IPS-18c (cell line): Measurements from ENCODE around the gene GP9.
"Not testable (repeated sequence)": the region's sequence is repeated elsewhere in the genome, so short reads cannot be mapped to it uniquely, and the experiment has no call there.

Experiments used
- H3K4me3 ChIP-seq: 2 replicates; pipeline ENCODE4 v1.7.0; 2013; ENCODE audit warnings: low read depth, mild to moderate bottlenecking, low read length, moderate library complexity; ENCODE audit not compliant: insufficient read depth
- H3K9me3 ChIP-seq: one replicate; pipeline ENCODE4 v1.6.1; 2013; ENCODE audit warnings: mild to moderate bottlenecking, low read length, moderate library complexity; ENCODE audit not compliant: control insufficient read depth, insufficient read depth

Gene GP9

GRCh38 chr3:129061023-129061887 is 676 bp downstream of the GP9 start:
- H3K9me3 ChIP-seq = no peaks in the 10 kb centered on the region
- H3K4me3 ChIP-seq = no peak overlapping the region

- Histone ChIP-seq H3K4me3 (no peak overlapping the region), H3K9me3 (no peaks in the 10 kb centered on the region)
Measured at GRCh38 chr3:129061888-129062834, 1.6 kb downstream of the GP9 start.

GRCh38 chr3:129063091-129063640 is 2.6 kb downstream of the GP9 start:
- no peak overlapping the region for H3K4me3 ChIP-seq
- H3K9me3 ChIP-seq = no peaks in the 10 kb centered on the region

GRCh38 chr3:129063841-129064482 is 3.4 kb downstream of the GP9 start:
- H3K9me3 ChIP-seq = no peaks in the 10 kb centered on the region
- H3K4me3 ChIP-seq = no peak overlapping the region

GRCh38 chr3:129065016-129065719 is 4.6 kb downstream of the GP9 start:
- no peaks in the 10 kb centered on the region for H3K9me3 ChIP-seq
- H3K4me3 ChIP-seq = no peak overlapping the region

GRCh38 chr3:129065720-129066073 is 5.1 kb downstream of the GP9 start:
- no peak overlapping the region for H3K4me3 ChIP-seq

GRCh38 chr3:129067719-129068118 is 7.1 kb downstream of the GP9 start:
- not testable (repeated sequence) for H3K9me3 ChIP-seq, H3K4me3 ChIP-seq

More at GRCh38 chr3:129065720-129066073, 5.1 kb downstream of the GP9 start:
- H3K9me3 ChIP-seq = no peaks in the 10 kb centered on the region

- Histone ChIP-seq H3K4me3 (no peak overlapping the region), H3K9me3 (no peaks in the 10 kb centered on the region)
Measured at GRCh38 chr3:129068291-129068886, 7.8 kb downstream of the GP9 start.

GRCh38 chr3:129069313-129070085 is 8.9 kb downstream of the GP9 start:
- not testable (repeated sequence) for H3K4me3 ChIP-seq, H3K9me3 ChIP-seq

GRCh38 chr3:129070086-129070885 is 9.7 kb downstream of the GP9 start:
- Histone ChIP-seq H3K4me3 (no peak overlapping the region), H3K9me3 (no peaks in the 10 kb centered on the region)

- no peaks in the 10 kb centered on the region for H3K9me3 ChIP-seq
- no peak overlapping the region for H3K4me3 ChIP-seq
Measured at GRCh38 chr3:129077222-129077621, 16.6 kb downstream of the GP9 start.

- H3K9me3 ChIP-seq = no peaks in the 10 kb centered on the region
- H3K4me3 ChIP-seq = no peak overlapping the region
Measured at GRCh38 chr3:129078510-129078909, 17.9 kb downstream of the GP9 start.

GRCh38 chr3:129081503-129081902 is 20.9 kb downstream of the GP9 start:
- no peak overlapping the region for H3K4me3 ChIP-seq
- H3K9me3 ChIP-seq = no peaks in the 10 kb centered on the region

- Histone ChIP-seq H3K4me3 (no peak overlapping the region), H3K9me3 (no peaks in the 10 kb centered on the region)
Measured at GRCh38 chr3:129082026-129082425, 21.4 kb downstream of the GP9 start.

GRCh38 chr3:129084501-129084900 is 23.9 kb downstream of the GP9 start:
- H3K4me3 ChIP-seq = no peak overlapping the region
- no peaks in the 10 kb centered on the region for H3K9me3 ChIP-seq
